GM18858 (cell line): ENCODE data around the gene APOLD1.
"Not testable (repeated sequence)": the region's sequence is repeated elsewhere in the genome, so short reads cannot be mapped to it uniquely, and the experiment has no call there.

Experiments used
- ATAC-seq: cut with Tn5 transposase; IDR thresholded peaks from one replicate; pipeline ENCODE4 v1.9.1; 2021; ENCODE audit not compliant: unreplicated experiment

APOLD1 gene, protein sequence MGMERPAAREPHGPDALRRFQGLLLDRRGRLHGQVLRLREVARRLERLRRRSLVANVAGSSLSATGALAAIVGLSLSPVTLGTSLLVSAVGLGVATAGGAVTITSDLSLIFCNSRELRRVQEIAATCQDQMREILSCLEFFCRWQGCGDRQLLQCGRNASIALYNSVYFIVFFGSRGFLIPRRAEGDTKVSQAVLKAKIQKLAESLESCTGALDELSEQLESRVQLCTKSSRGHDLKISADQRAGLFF

DNA sequence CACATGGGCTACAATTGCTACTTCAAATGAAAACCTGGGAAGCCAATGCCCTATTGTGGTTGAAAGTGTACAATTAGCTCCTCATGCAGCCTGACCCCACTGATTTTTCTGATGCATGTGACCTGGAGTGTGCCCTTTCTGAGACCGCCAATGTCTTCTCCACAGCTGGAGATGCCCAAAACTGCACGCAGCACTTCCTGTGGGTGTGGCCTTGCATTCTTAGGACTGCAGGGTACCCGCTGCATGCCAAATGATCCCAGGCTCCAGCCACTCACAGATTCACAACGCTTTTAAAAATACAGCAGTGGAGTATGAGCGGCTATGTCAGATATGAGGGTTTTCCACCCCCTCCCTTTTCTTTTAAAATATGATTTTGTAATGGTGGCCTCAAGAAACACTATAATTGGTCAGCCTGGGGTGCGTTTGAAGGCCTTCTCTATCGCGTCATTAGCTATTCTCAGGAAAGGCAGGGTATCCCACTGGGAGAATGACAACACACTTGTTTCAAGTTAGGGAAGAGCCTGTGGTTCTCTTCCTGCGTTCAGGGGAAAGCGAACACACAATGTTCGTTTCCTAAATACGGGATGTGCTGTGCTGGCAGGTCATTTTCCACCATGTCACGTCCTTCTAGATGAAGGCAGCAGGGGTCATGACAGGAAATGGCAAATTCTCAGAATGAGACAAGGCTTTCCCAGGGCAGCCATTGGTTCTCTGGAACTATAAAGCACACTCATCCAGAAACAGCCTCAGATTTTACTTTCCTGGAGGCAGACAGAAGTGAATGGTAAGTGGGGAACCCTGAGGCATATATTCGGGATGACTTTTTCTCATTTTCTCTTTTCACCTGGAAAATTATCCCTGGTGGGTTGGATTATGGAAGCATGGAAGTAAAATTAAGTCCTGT lies at the start of gene APOLD1:
TSS of gene APOLD1 (plus strand) at position 749 of the 904 bp plus-strand sequence. CDS start at position 782, 33 bp downstream.
- no peak for ATAC-seq

DNA sequence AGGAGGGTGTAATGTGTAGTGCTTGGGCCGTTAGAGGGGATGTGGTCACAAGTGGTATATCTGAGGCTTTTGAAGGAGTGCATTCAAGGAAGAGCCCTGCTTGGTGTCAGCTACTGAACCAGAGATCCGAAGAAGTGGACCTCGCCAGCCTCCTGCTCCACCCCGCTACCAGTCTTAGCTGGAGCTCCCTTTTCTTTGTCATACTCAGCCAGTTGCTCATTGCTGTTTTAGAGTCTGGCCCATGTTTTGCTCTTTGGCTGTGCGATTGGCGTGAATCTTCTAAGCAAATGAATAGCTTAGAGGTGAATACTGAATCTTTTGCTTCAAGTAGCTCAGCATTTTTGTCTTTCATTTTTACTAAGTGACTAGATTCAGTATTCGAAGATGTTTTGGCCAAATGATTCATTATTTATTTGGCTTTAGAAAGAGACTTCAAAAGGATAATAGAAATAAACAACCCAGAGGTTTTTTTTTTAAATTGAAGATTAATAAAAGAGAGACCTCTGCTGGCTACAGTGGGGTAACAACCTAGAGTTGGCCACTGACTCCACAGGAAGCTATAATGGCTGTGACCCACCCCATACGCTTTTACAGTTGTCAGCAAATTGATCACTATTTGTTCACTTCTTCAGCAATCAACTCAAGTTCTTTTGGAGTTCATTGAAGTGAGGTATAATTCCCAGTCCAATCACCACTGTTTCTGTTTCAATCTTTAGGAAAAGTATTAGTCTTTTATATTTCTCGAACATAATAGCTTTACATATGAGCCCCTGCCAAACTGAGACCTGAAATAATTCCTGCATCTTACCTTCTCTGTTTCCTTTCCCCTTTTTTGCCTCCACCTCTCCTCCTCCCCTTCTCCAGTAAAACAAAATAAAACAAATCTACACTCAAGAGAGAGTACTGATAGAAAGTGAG lies 48.4 kb upstream of the APOLD1 start:
- ATAC-seq: peak; percentile 61

DNA sequence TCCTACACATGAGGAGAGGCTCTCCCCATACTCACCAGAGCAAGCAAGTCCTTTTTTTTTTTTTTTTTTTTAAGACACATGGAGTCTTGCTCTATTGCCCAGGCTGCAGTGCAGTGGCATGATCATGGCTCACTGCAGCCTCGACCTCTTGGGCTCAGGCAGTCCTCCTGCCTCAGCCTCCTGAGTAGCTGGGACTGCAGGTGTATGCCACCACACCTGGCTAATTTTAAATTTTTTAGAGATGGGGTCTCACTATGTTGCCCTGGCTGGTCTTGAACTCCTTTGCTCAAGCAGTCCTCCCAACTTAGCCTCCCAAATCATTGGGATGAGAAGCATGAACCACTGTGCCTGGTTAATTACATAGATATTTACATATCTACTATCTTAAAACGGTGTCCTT lies 47.3 kb upstream of the APOLD1 start:
- ATAC-seq: not testable (repeated sequence)

DNA sequence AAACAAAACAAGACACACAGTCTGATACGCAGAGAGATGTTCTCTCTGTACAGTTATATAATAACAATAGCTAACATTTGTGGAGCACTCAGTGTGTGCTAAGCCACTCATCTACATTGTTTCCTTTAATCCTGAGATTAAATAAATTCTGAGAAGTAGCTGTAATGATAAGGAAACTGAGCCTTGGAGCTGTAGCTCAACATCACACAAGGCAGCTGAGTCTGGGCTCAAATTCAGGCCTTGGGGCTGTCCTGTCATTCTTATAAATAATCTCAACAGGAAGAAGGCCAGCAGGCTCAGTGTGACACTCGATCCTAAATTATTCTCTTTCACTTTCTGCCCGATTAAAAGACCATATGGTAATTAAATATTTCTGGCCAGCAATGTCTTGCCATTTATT lies 43.8 kb upstream of the APOLD1 start:
- ATAC-seq: no peak

DNA sequence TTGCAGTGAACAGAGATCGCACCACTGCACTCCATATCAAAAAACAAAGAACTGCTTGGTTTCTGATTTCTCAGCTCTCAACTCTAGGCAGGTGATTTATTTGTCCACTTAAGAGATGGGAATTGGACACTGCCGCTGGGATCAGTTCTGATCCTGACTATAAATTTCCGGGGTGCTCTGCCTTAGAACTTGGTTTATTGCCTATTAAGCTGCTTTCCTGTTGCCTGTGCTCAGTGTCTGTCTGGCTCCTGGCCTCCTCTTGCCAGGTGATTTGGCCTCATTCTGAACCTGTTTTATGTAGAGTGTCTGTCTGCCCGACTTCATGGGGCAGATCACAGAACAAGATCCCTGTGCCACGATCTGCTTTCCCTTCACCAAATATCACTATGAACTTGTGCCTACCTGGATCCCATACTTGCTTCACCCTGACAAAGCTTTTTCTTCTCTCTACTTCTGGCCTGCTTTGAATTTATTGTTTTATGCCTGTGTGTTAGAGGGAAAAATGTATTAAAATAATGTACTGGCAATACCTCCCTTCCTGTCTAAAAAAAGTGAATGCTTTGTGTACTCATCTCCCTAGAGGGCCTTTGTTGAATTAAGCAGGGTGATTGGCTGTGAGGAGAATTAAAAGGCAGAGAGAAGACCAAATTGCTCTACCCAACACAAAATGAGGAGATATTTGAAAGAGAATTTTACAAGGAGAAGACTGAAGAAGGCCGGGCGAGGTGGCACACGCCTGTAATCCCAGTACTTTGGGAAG lies 40.7 kb upstream of the APOLD1 start:
- no peak for ATAC-seq

DNA sequence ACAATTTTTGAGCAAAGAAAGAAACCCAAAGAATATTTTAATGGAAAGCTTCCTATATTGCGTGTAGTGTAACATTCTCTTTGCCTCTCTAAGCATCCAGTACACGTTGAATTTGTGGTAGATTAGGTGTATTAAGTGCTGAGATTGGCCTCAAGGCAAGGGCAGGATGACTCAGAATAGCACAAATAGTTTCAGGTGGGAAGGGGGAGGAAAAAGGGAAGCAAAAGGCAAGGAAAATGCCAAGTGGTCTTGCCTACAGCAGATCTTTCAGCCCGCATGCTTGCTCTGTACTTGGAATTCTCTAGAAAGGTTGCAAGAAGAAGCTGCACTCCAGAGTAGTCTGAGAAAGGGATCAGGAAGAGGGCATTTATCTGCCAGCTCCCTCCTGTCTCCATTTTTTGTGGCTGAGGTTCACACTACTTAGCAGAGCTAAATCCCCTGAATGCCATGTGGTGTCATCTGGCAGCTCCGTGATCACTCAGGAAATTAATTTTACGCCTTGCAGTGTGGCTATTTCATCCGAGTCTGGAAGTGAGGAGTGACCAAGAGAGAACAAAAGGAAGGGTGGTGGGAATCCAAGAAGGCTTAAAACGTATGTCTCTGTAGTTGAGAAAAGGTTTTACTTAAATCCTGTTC lies 39.8 kb upstream of the APOLD1 start:
- ATAC-seq: no peak

DNA sequence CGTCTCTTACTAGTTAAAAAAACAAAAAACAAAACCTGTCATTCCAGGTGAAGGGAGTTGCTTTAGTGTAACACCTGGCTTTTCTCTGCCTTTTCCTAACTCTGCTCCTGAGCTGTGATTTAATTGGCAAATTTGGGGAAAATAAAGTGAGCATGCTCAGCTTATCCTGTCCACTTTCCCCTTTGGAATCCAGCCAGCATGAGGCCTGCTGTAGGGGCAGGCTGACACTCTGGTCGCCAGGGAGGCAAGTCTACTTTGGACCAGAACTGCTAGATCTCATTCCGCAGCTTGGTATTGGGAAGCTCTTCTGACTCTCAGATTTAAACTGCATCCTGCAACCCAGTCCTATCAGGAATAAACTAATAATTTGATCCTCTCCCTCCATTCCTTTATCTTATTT lies 38.2 kb upstream of the APOLD1 start:
- ATAC-seq: no peak

DNA sequence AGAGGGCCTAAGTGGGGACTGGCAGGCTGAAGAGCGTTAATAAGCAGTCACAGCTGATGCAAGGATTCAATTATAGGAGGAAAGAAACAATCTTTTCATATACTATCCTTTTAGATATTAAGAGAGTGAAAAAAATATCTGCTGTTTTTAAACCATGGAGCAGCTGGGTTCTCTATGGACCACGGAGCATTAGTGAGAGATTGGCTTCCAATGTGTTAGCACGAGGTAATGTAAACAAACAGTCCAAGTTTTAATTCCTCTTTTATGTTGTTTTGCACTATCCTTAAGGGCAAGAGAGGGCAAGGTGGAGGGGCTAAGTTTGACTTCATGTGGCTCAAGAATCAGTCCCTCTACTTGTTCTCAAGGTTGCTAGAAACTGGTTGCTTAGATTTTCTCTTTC lies 37.4 kb upstream of the APOLD1 start:
- ATAC-seq: no peak

DNA sequence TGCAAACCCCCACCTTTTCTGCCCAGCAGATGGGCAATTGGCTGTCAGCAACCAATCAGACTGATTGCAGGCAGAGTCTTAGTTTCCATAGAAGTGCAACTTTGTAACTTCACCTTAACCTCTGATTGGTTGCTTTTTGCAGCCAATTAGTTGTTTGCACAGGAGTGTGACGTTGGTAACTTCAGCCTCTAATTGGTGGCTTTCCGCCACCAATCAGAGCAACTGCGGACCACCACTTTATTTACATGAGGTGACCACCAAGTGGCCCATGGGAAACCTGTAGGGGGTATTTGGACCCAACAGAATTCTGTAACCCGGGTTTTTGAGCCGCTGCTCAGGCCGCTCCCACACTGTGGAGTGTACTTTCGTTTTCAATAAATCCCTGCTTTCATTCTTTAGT lies 36.0 kb upstream of the APOLD1 start:
- no peak for ATAC-seq

DNA sequence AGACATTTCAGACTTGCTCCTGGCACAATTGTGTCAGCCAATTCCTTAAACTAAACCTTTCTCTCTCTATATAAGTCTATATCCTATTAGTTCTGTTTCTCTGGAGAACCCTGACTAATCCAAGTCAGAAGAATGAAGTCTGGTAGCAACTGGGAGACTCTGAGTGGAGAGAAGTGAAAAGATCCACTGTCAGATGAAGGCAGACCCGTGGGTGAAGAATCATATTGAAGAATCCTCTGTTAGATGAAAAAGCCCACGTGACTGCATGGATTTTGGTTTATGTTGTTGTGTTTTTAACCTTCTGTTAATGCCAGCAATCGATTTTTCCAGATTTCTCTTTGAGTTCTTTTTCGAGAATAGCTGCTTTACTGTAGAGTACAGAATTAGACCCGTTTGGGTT lies 29.5 kb upstream of the APOLD1 start:
- ATAC-seq: no peak

DNA sequence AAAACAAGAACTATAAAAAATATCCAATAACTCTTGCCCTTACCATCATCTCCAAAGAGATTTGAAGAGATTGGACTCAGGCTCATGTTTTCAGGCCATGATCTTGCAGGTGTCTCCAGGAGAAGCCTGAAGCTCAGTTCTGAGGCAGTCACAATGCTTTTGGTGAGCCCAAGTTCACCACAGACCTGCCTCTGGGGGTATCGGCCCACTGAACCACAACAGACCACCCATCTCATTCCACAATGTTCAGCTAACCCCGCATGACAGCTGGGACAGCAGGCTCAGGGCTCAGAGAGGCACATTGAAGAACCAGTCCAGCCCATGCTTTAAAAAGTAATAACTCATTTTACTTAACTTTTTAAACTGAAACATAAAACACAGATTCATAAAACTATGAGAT lies 28.3 kb upstream of the APOLD1 start:
- no peak for ATAC-seq

DNA sequence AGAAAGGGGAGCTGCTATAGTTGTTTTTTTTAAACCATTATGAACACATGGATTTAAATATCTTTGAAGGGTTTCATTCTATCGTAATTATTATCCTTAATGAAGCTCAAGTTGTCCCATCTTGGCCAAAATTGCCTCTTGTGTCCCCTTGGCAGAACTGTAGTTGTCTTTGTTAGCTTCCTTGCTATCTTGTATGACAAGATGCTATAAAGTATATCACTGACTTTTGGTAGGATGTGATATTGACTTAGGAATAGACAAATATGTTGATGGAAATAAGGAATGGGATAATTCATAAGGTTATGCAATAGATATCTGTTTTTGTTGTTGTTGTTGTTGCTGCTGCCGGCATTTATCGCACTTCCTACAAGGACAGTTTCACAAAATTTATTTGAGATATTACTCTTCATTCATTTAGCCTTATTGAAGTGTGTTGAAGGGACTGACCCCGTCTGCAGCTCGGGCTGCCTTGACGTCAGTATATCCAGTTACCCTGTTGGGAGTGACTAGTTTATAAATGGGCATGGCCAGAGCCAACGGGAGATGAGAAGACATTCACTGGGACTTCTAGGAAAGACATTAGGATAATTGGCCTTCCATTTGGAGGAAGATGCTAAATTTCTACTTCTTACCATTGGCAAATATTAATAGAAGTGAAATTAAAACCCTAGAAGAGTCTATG lies 26.1 kb upstream of the APOLD1 start:
- no peak for ATAC-seq

DNA sequence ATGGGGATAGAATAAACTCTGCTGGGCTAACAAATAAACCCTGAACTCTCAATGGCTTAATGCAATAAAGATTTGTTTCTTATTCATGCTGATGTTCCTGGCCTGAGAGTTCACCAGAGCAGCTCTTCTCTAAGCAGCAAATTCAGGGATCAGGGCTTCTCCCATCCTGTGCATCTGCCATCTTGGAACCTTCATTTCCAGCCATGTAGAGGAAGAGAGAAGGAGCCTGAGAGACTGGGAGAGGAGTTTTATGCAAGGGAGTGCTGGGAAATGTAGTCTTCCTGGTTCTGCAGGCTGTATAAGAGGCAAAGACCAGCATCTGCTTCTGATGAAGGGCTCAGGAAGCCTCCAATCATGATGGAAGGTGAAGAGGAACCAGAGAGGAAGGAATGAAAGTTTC lies 20.6 kb upstream of the APOLD1 start:
- no peak for ATAC-seq

DNA sequence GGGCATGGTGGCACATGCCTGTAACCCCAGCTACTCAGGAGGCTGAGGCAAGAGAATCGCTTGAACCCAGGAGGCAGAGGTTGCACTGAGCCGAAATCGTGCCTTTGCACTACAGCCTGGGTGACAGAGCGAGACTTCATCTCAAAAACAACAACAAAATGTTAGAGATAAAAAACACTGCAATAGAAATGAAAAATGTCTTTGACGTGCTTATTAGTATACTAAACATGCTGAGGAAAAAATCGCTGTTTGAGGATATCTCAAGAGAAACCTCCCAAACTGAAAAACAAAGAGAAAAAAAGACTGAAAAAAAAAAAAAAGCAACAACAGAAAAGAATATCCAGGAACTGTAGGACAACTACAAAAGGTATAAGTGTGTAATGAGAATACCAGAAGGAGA lies 15.2 kb upstream of the APOLD1 start:
- no peak for ATAC-seq

DNA sequence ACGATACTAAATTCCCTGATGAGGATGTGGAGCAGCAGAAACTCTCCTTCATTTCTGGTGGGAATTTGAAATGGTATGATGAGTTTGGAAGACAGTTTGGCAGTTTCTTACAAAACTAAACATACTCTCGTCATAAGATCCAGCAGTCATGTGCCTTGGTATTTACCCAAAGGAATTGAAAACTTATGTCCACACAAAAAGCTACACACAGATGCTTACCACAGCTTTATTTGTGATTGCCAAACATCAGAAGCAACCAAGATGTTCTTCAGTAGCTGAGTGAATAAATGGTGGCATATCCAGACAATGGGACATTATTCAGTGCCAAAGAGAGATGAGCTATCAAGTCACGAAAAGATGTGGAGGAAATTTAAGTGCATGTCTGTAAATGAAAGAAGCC lies 10.7 kb upstream of the APOLD1 start:
- no peak for ATAC-seq

DNA sequence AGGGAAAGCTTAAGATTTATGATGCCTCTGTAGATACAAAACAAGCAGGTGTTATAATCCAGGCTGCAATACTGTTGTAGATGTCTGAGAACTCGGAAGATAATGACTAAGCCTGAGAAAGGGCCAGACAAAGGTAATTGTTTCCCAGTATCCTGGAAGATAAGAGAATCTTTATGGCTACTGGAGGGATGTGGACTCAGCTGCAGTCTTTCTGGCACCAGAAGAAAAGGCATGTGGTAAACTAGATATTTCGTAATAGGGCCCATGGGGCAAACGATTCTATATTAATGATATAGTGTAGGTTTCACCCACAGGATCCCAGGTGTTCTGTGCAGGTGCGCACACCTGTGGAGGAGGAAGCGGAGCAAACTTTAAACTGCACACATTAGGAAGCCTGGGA lies 9.2 kb upstream of the APOLD1 start:
- no peak for ATAC-seq

DNA sequence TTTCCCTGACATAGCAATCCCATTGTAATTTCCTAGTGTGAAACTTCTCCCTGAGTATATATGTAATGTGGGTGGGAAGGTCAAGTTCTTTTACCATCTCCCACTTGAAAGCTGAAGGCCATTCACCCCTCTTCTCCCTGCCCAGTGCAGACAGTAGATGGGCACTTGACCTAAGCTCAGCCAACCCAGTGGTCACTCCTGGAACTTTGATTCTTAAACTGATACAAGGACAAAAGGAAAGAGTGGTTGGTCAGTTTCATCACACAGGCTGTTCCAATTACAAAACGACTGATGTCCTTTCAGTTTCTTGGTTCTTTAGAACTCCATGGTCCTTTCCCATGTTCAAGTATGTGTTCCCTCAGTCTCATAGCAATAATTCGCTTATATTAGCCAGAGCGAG lies 8.4 kb upstream of the APOLD1 start:
- ATAC-seq: no peak

DNA sequence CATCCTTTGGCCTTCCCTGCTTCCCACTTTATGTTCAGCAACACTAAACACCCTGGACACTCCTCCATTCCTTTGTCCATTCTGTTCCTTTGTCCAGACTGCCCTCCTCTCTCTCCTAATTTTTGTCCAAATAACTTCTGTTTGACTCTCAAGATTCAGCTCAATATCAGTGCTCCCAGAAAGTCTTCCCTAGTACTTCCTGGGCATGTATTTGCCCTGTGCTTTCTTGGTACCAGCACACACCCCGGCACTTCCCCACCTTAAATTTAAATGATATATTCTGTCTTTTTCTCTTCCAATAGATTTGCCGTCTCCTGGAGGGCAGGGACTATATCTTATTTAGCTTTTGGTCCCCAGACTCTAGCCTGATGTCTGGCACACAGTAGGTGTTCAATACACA lies 6.5 kb upstream of the APOLD1 start:
- no peak for ATAC-seq

DNA sequence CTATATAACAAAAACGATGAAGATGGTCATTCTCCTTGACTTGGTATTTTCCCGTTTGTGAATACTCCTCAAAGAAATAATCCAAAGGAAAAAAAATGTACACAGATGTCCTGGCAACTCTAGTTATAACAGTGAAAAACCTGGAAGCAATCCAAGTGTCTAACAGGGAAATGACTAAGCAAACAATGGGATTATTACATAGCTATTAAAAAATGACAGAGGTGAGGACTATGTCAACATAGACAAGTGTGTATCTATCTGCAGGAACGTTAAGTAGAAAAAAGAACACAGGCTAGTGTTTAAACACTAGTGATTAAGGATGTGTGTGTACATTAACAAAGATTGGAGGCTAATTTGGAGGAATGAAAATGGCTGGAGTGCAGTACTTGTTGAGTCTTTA lies 5.9 kb upstream of the APOLD1 start:
- ATAC-seq: no peak

DNA sequence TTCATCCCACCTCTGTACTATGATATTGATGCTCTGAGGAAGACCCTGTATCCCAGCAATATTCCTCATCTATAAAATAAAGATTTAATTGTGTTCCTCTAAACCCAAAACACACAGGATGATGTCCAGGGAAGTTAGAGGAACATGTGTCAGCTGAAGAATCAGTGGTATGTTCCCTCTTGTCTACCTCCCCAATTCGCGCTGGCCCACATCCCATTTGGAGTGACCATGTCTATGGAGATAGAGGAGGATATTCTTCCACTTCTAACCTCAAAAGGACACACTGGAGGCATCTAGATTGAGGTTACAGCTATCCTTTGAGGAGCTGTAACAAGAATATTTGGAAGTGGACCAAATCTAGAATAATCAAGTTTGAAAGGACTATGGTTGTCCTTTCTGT lies 1.3 kb upstream of the APOLD1 start:
- ATAC-seq: no peak
